HEK293 (cell line): ENCODE measurements around the gene HPS6.

Source experiments
- GLI2 ChIP-seq: fragments of 450-650 bp; formaldehyde crosslinking; IDR thresholded peaks from 2 replicates; pipeline ENCODE4; 2017; ENCODE audit warnings: missing biosample characterization, missing genetic modification characterization, low read depth, borderline replicate concordance
- GLI4 ChIP-seq: fragments of 450-650 bp; formaldehyde crosslinking; IDR thresholded peaks from 2 replicates; pipeline ENCODE4 v1.5.1; 2016; ENCODE audit warnings: missing biosample characterization, missing genetic modification characterization
- GLIS2 ChIP-seq: fragments of 450-650 bp; formaldehyde crosslinking; IDR thresholded peaks from 2 replicates; pipeline ENCODE4 v1.5.1; 2016; ENCODE audit warnings: missing biosample characterization, missing genetic modification characterization
- KLF7 ChIP-seq: fragments of 450-650 bp; formaldehyde crosslinking; IDR thresholded peaks from 2 replicates; pipeline ENCODE4 v1.5.1; 2016; ENCODE audit warnings: missing biosample characterization, missing genetic modification characterization, borderline replicate concordance
- YY2 ChIP-seq: fragments of 450-650 bp; formaldehyde crosslinking; IDR thresholded peaks from 2 replicates; pipeline ENCODE4 v1.5.1; 2016; ENCODE audit warnings: missing biosample characterization, missing genetic modification characterization
- ZBTB17 ChIP-seq: fragments of 450-650 bp; formaldehyde crosslinking; IDR thresholded peaks from 2 replicates; pipeline ENCODE4 v1.5.1; 2016; ENCODE audit warnings: missing biosample characterization, missing genetic modification characterization
- ZBTB21 ChIP-seq: fragments of 450-650 bp; formaldehyde crosslinking; IDR thresholded peaks from 2 replicates; pipeline ENCODE4 v1.5.1; 2017; ENCODE audit warnings: missing biosample characterization, missing genetic modification characterization
- ZNF138 ChIP-seq: fragments of 450-650 bp; formaldehyde crosslinking; IDR thresholded peaks from 2 replicates; pipeline ENCODE4 v1.5.1; 2016; ENCODE audit warnings: missing biosample characterization, missing genetic modification characterization, borderline replicate concordance
- ZNF157 ChIP-seq: fragments of 450-650 bp; formaldehyde crosslinking; IDR thresholded peaks from 2 replicates; pipeline ENCODE4 v1.5.1; 2016; ENCODE audit warnings: missing biosample characterization, missing genetic modification characterization
- ZNF19 ChIP-seq: fragments of 450-650 bp; formaldehyde crosslinking; IDR thresholded peaks from 2 replicates; pipeline ENCODE4; 2016; ENCODE audit warnings: missing biosample characterization, missing genetic modification characterization, low read depth
- ZNF214 ChIP-seq: fragments of 450-650 bp; formaldehyde crosslinking; IDR thresholded peaks from 2 replicates; pipeline ENCODE4 v1.5.1; 2017; ENCODE audit warnings: missing biosample characterization, mild to moderate bottlenecking, missing genetic modification characterization, borderline replicate concordance
- ZNF24 ChIP-seq: fragments of 450-650 bp; formaldehyde crosslinking; IDR thresholded peaks from 2 replicates; pipeline ENCODE4 v1.5.1; 2016; ENCODE audit warnings: missing biosample characterization, missing genetic modification characterization
- ZNF302 ChIP-seq: fragments of 450-650 bp; formaldehyde crosslinking; IDR thresholded peaks from 2 replicates; pipeline ENCODE4 v1.5.1; 2016; ENCODE audit warnings: missing biosample characterization, missing genetic modification characterization, low read depth
- ZNF544 ChIP-seq: fragments of 450-650 bp; formaldehyde crosslinking; IDR thresholded peaks from 2 replicates; pipeline ENCODE4 v1.5.0; 2017; ENCODE audit warnings: missing biosample characterization, missing genetic modification characterization
- ZNF610 ChIP-seq: fragments of 450-650 bp; formaldehyde crosslinking; IDR thresholded peaks from 2 replicates; pipeline ENCODE4 v1.5.1; 2016; ENCODE audit warnings: missing biosample characterization, missing genetic modification characterization, borderline replicate concordance
- ZNF626 ChIP-seq: fragments of 450-650 bp; sonication (Bioruptor Pico); formaldehyde crosslinking; IDR thresholded peaks from 2 replicates; pipeline ENCODE4 v1.5.1; 2018; ENCODE audit warnings: missing biosample characterization, missing genetic modification characterization, inconsistent platforms
- ZNF843 ChIP-seq: fragments of 450-650 bp; formaldehyde crosslinking; IDR thresholded peaks from 2 replicates; pipeline ENCODE4 v1.5.1; 2016; ENCODE audit warnings: missing biosample characterization, missing genetic modification characterization
- ZSCAN23 ChIP-seq: fragments of 450-650 bp; formaldehyde crosslinking; IDR thresholded peaks from 2 replicates; pipeline ENCODE4 v1.5.1; 2016; ENCODE audit warnings: missing biosample characterization, missing genetic modification characterization
- TF ChIP-seq, protein P1 (sequence below): fragments of 450-650 bp; formaldehyde crosslinking; IDR thresholded peaks from 2 replicates; pipeline ENCODE4 v1.5.1; 2016; ENCODE audit warnings: missing biosample characterization, missing genetic modification characterization
- TF ChIP-seq, protein P2 (sequence below): fragments of 450-650 bp; formaldehyde crosslinking; IDR thresholded peaks from 2 replicates; pipeline ENCODE4 v1.5.1; 2016; ENCODE audit warnings: missing biosample characterization, missing genetic modification characterization
- TF ChIP-seq, protein P3 (sequence below): fragments of 450-650 bp; formaldehyde crosslinking; IDR thresholded peaks from 2 replicates; pipeline ENCODE4 v1.5.1; 2017; ENCODE audit warnings: missing biosample characterization, missing genetic modification characterization
- TF ChIP-seq, protein P4 (sequence below): IDR thresholded peaks from 2 replicates; pipeline ENCODE4 v1.6.1; 2011; ENCODE audit warnings: mild to moderate bottlenecking, low read depth, low read length, borderline replicate concordance
- TF ChIP-seq, protein P5 (sequence below): fragments of 450-650 bp; formaldehyde crosslinking; IDR thresholded peaks from 2 replicates; pipeline ENCODE4 v1.5.1; 2016; ENCODE audit warnings: missing biosample characterization, missing genetic modification characterization
- TF ChIP-seq, protein P6 (sequence below): fragments of 450-650 bp; formaldehyde crosslinking; IDR thresholded peaks from 2 replicates; pipeline ENCODE4 v1.5.1; 2016; ENCODE audit warnings: missing biosample characterization, missing genetic modification characterization, low read depth

The HPS6 gene

DNA sequence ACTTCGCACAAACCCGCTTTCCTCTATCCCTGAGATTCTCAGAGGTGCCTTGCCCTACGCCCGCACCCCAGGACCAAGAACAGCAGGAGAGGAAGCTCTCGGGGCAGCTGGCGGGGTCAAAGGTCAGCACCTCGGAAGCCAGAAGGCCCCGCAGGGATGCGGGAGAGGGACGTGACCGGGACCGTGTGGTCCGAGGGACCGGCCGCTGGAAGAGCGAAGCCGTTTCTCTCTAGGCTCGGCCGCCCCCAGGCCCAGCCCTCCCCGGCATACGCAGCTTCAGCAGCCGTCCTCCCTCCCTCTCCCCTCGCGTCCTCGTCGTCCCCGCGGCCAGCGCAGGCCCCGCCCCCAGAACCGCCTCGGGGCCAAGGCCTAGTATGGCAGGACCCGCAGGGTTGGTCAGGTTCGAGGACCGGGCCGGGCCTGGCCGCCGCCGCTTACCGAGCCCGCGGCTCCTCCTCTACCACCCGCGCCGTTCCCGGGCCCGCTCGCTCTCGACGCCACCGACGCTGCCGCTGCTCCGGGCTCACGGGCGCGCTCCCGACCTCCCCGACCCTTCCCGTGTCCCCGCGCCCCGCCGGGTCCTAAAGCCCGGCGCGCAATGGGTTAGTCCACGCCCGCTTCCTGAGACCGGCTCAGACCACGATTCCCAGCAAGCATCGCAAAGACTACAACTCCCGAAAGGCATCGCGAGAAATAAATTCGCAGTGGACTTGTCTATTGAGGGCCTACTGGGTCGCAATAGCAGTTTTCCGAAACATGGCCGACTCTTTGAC lies 9.3 kb upstream of the HPS6 start, which contains the start of gene ARMH3 (continued):
- TF ChIP-seq, protein P1, sequence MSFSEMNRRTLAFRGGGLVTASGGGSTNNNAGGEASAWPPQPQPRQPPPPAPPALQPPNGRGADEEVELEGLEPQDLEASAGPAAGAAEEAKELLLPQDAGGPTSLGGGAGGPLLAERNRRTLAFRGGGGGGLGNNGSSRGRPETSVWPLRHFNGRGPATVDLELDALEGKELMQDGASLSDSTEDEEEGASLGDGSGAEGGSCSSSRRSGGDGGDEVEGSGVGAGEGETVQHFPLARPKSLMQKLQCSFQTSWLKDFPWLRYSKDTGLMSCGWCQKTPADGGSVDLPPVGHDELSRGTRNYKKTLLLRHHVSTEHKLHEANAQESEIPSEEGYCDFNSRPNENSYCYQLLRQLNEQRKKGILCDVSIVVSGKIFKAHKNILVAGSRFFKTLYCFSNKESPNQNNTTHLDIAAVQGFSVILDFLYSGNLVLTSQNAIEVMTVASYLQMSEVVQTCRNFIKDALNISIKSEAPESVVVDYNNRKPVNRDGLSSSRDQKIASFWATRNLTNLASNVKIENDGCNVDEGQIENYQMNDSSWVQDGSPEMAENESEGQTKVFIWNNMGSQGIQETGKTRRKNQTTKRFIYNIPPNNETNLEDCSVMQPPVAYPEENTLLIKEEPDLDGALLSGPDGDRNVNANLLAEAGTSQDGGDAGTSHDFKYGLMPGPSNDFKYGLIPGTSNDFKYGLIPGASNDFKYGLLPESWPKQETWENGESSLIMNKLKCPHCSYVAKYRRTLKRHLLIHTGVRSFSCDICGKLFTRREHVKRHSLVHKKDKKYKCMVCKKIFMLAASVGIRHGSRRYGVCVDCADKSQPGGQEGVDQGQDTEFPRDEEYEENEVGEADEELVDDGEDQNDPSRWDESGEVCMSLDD (tag by site-specific recombination), result no peak; the same call in 1 of the 2 replicates
- TF ChIP-seq ZBTB17 (peak; percentile 93), ZNF214 (no peak), ZNF544 (tag by site-specific recombination) (no peak), ZNF610 (tag by site-specific recombination) (peak; percentile 68), ZNF138 (no peak), ZBTB21 (no peak), GLIS2 (peak; percentile 78), ZSCAN23 (tag by site-specific recombination) (no peak), GLI2 (tag by site-specific recombination) (no peak), ZNF157 (tag by site-specific recombination) (no peak), ZNF843 (peak; percentile 51; the same call in 1 of the 2 replicates), ZNF24 (no peak; the same call in none of the 2 replicates), GLI4 (tag by site-specific recombination) (0 out of 2 replicates have a peak, but pooled peaks have one; percentile 47), ZNF302 (tag by site-specific recombination) (no peak), YY2 (peak; percentile 76), KLF7 (tag by site-specific recombination) (no peak), ZNF626 (tag by site-specific recombination) (no peak), ZNF19 (no peak)
- TF ChIP-seq, protein P2, sequence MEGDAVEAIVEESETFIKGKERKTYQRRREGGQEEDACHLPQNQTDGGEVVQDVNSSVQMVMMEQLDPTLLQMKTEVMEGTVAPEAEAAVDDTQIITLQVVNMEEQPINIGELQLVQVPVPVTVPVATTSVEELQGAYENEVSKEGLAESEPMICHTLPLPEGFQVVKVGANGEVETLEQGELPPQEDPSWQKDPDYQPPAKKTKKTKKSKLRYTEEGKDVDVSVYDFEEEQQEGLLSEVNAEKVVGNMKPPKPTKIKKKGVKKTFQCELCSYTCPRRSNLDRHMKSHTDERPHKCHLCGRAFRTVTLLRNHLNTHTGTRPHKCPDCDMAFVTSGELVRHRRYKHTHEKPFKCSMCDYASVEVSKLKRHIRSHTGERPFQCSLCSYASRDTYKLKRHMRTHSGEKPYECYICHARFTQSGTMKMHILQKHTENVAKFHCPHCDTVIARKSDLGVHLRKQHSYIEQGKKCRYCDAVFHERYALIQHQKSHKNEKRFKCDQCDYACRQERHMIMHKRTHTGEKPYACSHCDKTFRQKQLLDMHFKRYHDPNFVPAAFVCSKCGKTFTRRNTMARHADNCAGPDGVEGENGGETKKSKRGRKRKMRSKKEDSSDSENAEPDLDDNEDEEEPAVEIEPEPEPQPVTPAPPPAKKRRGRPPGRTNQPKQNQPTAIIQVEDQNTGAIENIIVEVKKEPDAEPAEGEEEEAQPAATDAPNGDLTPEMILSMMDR, result peak; percentile 14; the same call in 1 of the 2 replicates
- TF ChIP-seq, protein P3, sequence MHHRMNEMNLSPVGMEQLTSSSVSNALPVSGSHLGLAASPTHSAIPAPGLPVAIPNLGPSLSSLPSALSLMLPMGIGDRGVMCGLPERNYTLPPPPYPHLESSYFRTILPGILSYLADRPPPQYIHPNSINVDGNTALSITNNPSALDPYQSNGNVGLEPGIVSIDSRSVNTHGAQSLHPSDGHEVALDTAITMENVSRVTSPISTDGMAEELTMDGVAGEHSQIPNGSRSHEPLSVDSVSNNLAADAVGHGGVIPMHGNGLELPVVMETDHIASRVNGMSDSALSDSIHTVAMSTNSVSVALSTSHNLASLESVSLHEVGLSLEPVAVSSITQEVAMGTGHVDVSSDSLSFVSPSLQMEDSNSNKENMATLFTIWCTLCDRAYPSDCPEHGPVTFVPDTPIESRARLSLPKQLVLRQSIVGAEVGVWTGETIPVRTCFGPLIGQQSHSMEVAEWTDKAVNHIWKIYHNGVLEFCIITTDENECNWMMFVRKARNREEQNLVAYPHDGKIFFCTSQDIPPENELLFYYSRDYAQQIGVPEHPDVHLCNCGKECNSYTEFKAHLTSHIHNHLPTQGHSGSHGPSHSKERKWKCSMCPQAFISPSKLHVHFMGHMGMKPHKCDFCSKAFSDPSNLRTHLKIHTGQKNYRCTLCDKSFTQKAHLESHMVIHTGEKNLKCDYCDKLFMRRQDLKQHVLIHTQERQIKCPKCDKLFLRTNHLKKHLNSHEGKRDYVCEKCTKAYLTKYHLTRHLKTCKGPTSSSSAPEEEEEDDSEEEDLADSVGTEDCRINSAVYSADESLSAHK, result peak; percentile 53; the same call in 1 of the 2 replicates
- TF ChIP-seq, protein P4, sequence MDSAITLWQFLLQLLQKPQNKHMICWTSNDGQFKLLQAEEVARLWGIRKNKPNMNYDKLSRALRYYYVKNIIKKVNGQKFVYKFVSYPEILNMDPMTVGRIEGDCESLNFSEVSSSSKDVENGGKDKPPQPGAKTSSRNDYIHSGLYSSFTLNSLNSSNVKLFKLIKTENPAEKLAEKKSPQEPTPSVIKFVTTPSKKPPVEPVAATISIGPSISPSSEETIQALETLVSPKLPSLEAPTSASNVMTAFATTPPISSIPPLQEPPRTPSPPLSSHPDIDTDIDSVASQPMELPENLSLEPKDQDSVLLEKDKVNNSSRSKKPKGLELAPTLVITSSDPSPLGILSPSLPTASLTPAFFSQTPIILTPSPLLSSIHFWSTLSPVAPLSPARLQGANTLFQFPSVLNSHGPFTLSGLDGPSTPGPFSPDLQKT, result no peak
- TF ChIP-seq, protein P5, sequence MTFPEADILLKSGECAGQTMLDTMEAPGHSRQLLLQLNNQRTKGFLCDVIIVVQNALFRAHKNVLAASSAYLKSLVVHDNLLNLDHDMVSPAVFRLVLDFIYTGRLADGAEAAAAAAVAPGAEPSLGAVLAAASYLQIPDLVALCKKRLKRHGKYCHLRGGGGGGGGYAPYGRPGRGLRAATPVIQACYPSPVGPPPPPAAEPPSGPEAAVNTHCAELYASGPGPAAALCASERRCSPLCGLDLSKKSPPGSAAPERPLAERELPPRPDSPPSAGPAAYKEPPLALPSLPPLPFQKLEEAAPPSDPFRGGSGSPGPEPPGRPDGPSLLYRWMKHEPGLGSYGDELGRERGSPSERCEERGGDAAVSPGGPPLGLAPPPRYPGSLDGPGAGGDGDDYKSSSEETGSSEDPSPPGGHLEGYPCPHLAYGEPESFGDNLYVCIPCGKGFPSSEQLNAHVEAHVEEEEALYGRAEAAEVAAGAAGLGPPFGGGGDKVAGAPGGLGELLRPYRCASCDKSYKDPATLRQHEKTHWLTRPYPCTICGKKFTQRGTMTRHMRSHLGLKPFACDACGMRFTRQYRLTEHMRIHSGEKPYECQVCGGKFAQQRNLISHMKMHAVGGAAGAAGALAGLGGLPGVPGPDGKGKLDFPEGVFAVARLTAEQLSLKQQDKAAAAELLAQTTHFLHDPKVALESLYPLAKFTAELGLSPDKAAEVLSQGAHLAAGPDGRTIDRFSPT (tag by site-specific recombination), result peak; percentile 20; the same call in 1 of the 2 replicates
- TF ChIP-seq, protein P6, sequence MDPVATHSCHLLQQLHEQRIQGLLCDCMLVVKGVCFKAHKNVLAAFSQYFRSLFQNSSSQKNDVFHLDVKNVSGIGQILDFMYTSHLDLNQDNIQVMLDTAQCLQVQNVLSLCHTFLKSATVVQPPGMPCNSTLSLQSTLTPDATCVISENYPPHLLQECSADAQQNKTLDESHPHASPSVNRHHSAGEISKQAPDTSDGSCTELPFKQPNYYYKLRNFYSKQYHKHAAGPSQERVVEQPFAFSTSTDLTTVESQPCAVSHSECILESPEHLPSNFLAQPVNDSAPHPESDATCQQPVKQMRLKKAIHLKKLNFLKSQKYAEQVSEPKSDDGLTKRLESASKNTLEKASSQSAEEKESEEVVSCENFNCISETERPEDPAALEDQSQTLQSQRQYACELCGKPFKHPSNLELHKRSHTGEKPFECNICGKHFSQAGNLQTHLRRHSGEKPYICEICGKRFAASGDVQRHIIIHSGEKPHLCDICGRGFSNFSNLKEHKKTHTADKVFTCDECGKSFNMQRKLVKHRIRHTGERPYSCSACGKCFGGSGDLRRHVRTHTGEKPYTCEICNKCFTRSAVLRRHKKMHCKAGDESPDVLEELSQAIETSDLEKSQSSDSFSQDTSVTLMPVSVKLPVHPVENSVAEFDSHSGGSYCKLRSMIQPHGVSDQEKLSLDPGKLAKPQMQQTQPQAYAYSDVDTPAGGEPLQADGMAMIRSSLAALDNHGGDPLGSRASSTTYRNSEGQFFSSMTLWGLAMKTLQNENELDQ (tag by site-specific recombination), result no peak
